ENCODE results near the gene ATG4D.
"Not testable (repeated sequence)": the region's sequence is repeated elsewhere in the genome, so short reads cannot be mapped to it uniquely, and the experiment has no call there.

The ATG4D gene

DNA sequence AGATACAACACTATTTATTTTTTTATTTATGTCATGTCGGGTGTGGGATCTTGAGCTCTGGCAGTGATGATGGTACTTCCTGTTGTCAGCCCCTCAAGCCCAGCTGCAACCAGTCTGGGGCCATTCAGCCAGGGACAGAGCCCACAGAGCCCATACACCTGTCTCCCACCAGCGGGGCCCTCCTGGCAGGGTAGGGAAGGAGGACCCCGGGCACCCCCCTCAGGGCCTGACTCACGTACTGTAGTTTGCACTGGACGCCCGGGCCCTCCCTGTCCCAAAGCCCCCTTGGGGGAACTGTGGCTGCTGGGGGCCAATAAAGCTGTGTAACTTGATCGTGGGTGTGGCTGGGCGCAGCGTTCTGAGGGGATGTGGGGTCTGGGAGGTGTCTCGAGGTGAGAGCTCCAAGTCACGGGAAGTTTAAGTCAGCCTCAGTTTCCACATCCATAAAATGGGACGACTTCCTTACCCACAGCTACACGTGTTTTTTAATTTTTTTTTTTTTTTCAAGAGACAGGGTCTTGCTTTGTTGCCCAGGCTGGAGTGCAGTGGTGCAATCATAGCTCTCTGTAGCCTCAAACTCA, 9.5 kb downstream of the ATG4D start:
- DNase-seq: no peak

DNA sequence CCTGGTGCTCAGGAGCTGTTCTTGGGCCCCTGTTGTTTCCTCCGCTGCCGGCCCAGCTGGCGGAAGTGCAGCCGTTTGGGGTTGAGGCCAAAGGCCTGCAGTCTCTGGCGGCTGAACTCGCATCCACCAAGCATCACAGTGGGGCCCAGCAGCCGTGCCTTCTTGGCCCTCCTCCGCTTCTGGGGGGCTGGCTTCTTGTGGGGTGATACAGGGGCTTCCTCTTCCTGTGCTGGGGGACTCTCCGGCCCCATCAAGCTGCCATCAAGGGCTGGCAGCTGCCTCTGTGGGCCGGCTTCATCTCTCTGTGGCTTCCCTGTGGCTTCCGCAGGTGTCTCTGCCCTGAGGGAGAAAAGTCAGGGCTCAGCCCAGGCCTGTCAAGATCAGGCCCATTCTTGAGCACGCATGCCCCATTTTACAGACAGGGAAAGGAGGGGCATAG, 10.3 kb downstream of the ATG4D start:
- DNase-seq: peak; percentile 30

DNA sequence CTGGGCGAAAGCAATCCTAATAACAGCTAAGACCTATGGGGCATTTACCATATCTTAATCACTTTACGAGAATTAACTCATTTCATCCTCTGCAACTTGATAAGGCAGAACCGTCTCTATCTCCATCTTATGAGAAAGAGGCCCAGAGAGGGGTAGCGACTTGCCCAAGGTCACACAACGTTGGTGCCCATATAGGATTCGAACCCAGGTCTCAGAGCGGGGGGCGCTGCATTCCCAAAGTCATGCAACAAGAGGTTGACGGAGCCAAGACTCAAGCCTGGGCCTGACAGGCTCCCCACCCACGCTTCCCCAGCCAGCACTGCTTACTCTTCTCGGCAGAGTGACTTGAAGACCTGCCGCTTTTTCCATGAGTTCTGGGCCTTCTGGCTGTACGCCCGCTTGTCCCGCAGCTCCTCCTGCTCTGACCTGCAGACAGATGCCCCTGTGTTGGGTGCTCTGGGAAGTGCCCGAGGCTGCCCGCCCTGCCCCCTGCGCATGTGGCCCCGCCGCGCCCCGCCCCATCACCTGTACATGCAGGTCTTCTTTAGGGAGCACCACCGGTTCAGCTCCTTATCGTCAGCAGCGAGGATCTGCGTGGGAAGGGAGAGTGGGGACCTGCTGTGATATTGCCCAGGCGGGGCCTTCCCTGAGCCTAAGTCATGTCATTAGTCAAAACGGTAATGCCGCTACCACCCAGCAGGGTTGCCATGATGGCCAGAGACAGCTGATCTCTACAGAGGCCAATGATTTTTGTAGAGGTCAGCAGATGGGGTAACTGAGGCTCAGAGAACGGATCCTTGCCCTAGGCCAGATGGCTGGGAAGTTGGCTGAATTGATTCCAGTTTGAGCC, 11.3 kb downstream of the ATG4D start:
- no peak for DNase-seq

DNA sequence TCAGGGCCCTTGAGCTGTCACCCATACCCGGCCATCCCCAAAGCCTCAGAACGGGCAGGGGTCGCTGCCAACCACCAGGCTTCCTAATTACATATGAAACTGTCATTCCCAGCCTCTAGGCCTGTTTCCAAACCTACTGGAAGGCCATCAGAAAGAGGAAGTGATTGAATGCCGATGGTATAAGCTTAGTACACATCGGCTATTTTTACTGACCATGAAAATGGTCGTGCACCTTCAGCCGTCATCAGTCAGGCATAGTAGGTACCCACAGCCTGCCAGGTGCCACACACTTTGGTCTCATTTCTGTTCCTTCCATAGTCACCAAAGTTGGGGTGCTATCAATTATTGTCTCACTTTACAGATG, 11.9 kb downstream of the ATG4D start:
- DNase-seq: no peak

DNA sequence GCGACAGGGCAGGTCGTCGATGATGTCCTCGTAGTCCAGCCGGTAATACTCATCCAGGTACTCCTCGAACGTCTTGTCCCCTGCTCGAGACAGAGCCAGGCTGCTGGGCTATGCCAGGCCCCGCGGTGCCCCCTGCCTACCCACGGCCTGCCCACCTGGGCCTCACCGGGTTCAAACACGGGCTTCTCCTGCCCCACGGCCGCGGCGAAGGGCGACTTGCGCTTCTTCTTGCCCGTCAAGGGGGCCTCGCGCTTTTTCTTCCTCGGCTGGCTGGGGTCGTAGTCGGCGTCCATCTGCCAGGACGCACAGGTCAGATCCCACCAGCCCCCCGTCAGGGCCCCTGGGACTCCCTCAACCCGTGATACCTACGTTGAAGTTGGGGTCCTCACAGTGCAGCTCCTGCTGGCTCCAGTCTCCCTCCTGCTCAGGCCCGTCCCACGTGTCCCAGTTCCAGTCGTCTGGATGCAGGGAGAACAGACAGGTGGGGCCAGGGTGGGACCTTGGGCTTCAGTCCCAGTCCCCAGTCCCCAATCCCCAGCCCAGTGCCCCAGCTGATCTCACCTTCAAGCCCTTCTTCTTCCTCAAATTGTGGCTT, 14.0 kb downstream of the ATG4D start:
- no peak for DNase-seq

DNA sequence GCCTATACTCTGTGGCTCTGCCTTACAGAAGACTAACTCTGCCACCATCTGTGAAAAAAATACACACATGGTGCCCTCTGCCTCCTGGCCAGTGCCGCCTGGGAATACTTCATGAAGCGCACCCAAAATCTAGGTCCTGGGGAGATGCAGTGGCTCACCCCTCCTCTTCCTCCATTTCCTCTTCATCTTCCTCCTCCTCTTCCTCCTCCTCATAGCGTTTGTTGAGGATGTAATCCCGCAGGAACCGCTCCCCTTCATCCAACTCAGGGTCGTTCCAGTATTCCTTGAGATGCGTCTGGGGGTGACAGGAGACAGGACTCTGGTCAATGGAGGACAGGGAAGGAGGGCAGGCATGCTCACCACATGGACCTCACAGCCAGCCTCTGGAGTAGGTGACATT, 16.4 kb downstream of the ATG4D start:
- DNase-seq: no peak

DNA sequence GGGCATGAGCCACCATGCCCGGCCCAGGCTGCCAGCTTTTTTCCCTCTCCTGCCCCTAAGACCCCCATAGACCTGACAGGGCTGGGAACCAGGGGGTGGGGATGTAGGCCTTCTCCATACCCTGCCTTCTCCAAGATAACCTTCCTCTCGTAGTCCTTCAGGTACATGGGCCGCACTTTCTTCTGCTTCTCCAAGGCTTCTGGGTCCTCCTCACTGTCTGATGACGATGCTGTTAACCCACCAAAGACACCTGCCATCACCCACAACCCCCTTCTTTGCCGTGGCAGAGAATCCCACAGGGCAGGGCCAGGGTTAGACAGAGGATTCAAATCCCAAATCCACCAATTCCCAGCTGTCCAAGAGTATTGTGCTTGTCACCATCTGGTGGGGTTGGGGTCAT, 18.9 kb downstream of the ATG4D start:
- DNase-seq: no peak

DNA sequence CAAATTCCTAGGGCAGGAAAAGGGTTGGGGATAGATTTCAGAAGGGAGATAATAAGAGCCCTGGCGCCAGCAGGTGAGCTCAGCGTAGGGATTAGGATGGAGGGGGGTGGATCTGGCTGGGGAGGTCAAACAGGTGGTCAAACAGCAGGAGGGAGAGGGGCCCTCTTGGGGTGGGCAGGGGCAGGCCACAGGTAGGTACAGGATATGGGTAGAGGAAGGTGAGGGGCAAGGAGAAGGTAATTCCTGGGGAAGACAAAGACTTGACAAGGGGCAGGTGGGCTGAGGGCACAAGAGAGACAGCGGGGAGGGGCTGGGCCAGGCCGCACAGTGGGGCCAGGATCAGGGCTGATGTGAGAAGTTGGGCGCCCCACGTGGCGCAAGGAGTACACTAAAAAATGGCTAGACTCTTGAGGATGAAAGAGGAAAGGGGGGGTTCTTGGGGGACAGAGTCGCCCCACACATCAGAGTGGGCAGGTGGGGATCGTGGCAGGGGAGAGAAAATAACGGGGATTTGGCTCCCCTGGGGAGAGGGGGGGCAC, 21.4 kb downstream of the ATG4D start:
- DNase-seq: peak; percentile 39

DNA sequence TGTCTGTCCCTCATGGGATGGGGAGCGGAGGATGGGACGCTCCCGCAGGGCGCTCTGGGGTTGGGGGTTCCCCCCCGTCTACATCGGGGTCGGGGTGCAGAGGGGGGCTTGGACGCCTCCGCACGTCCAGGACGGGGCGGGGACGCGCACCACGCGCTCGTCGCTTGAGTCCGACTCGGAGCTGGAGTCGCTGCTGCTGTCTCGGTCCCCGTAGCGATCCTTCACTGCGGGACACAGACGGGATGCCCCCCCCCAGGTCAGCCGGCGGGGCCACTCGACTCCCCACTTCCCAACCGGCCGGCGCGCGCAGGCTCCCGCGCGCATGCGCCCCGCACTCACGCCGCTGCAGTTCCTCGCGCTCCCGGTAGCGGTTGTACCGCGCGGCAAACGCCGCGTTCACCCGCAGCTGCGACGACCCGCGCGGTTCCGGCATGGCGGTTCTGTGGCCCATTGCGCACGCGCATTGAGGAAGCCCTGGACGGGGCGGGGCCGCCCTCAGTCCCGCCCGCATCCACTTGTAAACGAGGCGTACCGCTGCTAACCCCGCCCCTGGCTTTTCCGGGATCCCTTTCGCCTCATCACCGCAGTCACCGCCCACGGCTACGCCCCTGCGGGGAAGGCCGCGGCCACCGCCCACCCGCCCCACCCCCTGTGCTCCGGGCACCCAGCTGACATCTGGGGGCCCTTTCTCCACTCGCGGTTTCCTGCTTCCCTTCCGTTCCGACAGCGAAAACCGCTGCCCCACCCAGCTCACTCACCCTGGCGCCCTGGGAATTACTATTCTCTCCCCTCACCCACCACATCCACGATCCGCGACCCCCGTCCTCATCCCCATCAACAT, 22.1 kb downstream of the ATG4D start, which contains the start of gene KRI1:
TSS of gene KRI1 (minus strand) at position 444 of the 841 bp plus-strand sequence. CDS start at position 433, 11 bp downstream.
- peak; percentile 99 for DNase-seq

DNA sequence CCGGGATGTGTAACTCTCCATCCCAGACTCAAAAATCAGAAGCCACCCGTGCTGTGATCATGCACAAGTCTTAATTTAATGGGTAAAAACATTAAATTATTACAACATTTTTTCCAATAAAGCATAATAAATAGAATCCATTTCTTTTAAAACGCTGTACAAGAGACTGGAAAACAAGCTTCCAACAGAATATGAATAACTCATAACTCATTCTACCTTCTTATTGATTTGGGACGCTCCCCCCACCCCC, 22.6 kb downstream of the ATG4D start:
- no peak for DNase-seq

DNA sequence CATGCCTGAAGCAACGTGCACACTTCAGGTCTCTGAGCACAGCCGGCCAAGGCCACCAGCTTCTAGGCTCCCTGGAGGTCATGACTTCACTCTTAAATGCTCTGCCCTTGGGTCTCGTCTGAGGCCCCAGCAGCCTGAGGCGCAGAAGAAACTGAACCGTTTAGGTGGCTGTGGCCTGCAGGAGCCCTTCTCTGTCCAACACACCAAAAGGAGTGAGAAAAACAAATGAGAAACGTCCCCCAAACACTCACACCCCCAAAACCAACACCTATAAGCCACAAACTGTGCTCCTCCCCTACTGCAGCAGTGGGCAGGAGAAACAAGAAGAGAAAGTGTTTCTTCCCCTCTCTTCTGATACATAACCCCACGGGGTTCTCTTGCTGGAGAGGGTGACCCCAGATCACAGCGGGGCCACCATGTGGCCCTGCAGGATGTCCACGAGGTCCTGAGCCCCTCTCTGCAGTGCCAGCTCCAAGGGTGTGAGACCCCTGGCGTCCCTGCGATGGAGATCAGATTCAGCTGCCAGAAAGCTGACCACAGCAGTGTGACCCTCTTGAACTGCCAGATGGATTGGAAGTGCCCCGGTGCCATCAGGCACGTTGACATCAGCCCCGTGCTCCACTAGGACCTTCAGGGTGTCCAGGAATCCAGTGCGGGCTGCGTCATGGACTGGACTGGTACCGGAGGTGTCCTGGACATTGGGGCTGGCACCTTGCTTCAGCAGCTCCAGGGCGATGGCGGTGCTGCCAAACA, 23.1 kb downstream of the ATG4D start:
- peak; percentile 26 for DNase-seq

DNA sequence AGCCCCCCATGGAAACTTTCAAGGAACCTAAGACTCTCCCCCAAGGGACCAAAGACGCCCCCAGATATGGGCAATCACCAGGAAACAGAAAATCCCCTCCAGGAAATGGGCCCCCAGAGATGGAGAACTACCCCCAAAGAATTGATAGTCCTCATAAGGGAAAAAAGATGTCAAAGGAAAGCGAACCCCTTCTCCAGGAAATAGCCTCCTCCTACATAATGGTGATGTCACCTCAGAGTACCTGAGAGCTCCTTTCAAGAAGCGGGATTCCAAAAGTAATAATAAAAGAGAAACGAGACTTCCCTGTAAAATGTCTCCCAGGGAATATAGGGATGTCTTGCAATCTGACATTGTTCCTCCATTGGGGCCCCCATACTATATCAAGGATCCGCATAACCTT, 24.0 kb downstream of the ATG4D start:
- no peak for DNase-seq

DNA sequence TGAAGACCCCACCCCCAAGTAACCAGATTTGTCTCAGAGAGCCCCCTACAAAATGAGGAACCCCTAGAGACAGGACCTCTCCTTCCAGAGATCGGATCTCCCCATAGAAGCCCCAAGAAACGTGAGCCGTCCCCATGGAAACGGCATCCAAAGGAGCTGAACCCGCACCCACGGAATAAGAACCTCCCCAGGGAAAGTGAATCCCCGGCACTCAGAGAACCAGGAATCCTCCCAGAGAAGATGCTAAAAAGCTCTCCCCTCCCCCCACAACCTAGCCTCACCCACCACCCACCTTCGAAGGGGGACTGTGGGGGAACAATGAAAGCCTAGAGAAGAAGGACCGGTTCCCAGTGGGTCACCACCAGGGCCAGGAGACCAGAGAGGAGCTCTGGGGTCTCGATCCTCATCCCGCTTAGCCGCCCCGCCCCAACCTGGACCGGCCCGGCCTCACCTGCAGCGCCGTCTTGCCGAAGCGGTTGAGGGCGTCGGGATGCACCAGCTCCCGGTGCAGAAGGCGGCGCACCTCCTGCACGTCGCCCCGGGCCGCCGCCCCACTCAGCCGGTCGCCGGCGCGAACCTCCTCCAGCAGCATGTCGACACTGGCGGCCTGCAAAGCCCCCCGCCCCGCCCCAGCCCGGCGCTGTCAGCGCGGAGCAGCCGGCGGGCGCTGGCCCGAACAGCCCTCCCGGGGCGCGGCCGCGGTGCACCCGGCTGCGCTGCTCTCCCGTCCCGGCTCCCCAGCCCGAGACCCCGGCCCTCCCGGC, 24.5 kb downstream of the ATG4D start:
- peak; percentile 49 for DNase-seq

DNA sequence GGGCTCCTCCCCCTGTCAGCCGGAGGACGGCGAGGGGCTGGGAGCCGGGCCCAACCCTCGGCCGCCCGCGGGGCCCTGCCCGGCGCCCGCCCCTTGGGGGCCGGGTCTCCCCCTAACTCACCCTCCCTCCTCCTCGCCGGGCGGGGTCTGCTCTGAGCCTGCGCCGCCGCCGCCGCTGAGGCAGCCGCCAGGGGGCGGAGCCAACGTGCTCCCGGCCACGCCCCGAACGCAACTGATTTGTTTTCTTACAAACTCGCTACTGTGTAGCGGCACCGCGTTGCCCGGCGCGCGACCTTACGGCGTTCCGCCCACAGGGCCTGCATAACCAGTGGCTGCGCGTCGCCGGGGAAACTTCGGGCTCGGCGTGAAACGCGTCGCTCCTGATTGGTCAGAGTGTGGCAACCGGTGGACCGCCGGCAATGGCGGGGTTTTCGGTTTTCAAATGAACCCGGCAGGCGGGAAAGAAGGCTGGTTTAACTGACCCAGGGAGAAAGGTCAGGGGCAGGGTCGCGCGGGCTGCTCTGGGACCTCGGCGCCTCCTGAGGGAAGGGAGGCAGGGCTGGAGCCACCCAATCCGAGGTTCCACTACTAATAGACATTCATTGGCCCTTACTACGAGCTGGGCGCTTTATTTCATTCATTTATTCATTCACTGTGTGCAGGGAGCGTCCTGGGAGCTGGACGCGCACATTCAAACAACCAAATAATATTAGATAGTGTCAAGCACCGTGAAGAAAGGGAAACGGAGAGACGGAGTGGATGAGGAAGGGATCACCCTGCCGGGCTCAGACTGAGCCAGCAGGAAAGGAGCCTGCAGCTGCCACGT, 25.3 kb downstream of the ATG4D start, which contains the start of gene CDKN2D:
TSS of gene CDKN2D (minus strand) at position 154 of the 826 bp plus-strand sequence. CDS start 326 bp downstream, outside the sequence.
- DNase-seq: peak; percentile 100

DNA sequence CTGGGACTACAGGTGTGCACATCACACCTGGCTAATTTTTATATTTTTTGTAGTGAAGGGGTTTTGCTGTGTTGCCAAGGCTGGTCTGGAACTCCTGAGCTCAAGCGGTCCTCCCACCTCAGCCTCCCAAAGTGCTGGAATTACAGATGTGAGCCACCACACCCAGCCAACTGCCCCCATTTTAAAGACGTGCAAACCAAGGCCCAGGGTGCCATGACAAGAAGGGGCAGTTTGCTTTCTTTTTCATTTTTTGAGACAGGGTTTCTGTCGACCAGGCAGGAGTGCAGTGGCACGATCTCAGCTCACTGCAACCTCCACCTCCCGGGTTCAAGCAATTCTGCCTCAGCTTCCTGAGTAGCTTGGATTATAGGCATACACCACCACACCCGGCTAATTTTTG, 30.1 kb downstream of the ATG4D start:
- not testable (repeated sequence) for DNase-seq

DNA sequence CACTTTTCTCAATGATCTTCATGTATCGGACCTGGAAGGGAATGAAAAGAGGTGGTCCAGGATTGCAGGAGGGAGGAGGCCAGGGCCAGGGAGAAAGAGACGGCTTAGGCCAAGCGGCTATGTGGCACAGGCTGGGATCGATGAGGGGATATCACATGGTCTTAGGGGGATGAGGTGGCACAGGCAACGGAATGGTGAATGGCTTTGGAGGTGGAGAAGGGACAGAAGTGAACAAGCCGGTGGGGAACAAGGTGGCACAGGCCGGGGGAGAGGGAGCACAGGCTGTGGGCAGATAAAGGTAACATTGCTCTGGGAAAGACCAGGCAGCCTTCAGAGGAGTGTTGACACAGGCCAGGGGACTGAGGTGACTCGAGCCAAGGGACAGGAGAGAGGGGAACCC, 30.8 kb downstream of the ATG4D start:
- no peak for DNase-seq

DNA sequence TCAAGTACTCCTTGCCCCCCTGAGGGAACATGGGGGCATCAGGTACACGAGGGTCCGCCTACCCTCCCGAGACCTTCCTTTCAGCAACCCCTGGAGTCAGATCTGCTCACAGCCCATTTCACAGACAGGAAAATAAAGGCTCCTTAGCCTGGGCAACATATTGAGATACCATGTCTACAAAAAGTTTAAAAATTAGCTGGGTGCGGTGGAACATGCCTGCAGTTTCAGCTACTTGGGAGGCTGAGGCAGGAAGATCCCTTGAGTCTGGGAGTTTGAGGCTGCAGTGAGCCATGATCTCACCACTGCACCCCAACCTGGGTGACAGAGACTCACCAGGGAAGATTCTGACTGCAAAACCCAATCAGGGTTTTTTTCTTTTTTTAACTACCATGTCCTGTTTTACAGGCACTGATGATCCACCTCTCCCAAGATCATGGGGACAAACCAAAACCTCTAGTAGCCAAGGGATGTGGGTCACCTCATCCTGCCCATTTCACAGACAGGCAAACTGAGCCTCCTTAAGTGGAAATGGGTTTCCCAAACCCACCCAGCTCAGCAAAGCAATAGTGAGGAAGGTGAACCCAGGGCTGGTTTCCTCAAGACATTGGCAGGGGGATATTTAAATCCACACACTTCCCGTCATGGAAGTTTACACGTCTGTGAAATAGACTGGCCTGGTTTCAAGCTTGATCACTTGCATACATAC, 31.5 kb downstream of the ATG4D start:
- no peak for DNase-seq

DNA sequence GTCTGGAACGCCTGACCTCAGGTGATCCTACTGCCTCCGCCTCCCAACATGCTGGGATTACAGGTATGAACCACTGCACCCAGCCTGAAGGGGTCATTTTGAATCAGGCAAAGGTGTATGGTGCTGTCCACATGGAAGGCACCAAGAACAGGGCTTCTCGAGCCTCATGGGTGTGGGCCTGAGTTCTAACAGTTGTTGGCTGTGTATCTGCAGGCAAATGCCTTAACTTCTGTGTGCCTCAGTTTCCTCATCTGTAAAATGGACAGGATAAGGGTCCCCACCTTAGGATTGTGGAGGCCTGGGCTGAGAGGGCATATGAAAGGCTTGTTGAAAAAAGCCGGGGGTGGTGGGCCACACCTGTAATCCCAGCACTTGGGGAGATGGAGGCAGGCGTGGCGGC, 34.2 kb downstream of the ATG4D start:
- no peak for DNase-seq

DNA sequence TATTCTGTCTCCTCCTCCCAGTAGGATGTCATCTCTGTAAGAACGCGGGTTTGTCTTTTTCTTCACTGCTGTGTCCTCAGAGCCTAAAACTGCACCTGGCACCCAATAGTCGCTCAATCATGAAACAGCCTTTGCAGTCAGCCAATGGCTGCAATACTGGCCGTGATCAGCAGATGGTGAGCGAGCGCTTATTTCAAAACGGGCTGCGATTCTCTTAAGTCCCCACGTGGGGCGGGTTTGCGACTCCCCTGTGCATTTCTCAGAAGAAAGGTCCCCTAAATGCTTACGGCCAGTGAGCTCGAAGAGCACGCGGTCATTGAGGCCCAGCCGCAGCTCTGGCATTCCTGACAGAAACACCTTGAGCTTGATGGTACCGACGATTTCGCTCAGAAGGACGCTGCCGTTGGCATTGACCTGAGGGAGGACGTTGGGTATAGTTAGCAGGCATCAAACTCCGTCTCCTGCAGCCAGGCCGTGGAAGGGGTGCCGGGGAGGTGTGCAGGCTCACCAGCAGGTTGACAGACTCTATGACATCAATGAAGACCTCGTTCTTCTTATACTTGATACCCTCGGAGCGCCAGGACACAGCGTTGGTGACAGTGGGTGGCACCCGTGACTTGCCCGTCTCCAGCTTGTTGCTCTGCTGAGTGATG, 37.4 kb downstream of the ATG4D start:
- DNase-seq: peak; percentile 82
